Measurements from ENCODE around the gene GAS5. TPM values are rescaled to one million over a fixed set of nuclear protein-coding genes. Genes with fewer than 3 reads are reported as not detected.
"Not testable (repeated sequence)": the region's sequence is repeated elsewhere in the genome, so short reads cannot be mapped to it uniquely, and the experiment has no call there.

Gene GAS5
- total RNA-seq, 1 donor from 2014 or later = 282 TPM

DNA sequence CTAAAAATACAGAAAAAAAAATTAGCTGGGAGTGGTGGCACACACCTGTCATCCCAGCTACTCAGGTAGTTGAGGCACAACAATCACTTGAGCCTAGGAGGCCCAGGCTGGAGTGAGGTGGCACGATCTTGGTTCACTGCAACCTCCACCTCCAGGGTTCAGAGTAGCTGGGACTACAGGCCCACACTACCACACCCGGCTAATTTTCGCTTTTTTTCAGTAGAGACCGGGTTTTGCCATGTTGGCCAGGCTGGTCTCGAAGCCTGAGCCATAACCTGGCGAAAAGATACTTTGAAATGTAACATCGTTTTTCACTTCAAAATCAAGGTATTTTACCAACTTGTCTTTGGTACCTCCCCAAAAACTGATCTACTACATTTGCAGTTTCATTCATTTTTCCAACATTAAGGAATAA, 6.1 kb downstream of the GAS5 start:
- Histone ChIP-seq H3K4me1 (peaks cover 21% of the 10 kb centered on the region), H3K9me3 (no peaks in the 10 kb centered on the region), H3K36me3 (peaks cover 90% of the 10 kb centered on the region), H3K27me3 (ENCODE audit: low read depth) (no peaks in the 10 kb centered on the region), H3K4me3 (no peak overlapping the region), H3K27ac (no peak overlapping the region)
- DNase-seq = no peak
- intact Hi-C loops (cut with DNase I) = no loop called here
- TF ChIP-seq, protein P1, sequence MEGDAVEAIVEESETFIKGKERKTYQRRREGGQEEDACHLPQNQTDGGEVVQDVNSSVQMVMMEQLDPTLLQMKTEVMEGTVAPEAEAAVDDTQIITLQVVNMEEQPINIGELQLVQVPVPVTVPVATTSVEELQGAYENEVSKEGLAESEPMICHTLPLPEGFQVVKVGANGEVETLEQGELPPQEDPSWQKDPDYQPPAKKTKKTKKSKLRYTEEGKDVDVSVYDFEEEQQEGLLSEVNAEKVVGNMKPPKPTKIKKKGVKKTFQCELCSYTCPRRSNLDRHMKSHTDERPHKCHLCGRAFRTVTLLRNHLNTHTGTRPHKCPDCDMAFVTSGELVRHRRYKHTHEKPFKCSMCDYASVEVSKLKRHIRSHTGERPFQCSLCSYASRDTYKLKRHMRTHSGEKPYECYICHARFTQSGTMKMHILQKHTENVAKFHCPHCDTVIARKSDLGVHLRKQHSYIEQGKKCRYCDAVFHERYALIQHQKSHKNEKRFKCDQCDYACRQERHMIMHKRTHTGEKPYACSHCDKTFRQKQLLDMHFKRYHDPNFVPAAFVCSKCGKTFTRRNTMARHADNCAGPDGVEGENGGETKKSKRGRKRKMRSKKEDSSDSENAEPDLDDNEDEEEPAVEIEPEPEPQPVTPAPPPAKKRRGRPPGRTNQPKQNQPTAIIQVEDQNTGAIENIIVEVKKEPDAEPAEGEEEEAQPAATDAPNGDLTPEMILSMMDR (IDR thresholded peaks at IDR 0.05) = no peak
- no peak for ATAC-seq

DNA sequence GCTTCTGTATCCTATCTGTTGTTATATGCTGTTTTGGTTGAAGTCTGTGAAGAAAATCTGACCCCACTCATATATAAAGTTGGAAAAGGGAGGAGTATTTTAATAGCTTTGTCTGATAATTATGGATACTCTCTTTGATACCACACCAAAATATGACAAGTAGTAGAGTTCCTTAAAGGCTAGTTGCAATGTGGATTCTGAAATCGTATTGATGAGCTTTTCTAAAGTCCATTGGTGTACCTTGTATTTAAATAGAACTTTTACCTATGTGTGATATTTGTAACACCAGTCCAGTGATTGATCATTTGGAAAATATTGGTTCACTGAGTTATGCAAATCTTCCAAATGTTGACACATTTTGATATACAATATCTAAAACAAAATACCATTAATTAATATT, 7.7 kb downstream of the GAS5 start:
- H3K4me1 ChIP-seq = peaks cover 4% of the 10 kb centered on the region
- TF ChIP-seq, protein P1 (IDR thresholded peaks at IDR 0.05) = no peak
- H3K27ac ChIP-seq = no peak overlapping the region
- intact Hi-C loops (cut with DNase I) = no loop called here
- ATAC-seq (no peak), DNase-seq (no peak)
- peaks cover 90% of the 10 kb centered on the region for H3K36me3 ChIP-seq
- H3K9me3 ChIP-seq = no peaks in the 10 kb centered on the region
- H3K27me3 ChIP-seq (ENCODE audit: low read depth) = no peaks in the 10 kb centered on the region
- H3K4me3 ChIP-seq = no peak overlapping the region

DNA sequence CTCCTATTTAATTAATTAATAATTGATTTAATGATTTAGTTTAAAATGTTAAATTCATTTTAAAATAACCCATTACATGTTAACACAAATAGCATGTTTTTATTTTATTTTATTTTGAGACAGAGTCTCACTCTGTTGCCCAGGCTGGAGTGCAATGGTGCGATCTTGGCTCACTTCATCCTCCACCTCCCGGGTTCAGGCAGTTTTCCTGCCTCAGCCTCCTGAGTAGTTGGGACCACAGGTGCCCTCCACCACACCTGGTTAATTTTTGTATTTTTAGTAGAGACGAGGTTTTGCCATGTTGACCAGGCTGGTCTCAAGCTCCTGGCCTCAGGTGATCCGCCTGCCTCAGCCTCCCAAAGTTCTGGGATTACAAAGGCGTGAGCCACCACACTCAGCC, 8.2 kb downstream of the GAS5 start:
- H3K4me1 ChIP-seq; intact Hi-C loops (cut with DNase I); H3K9me3 ChIP-seq; H3K27ac ChIP-seq; ATAC-seq; DNase-seq; H3K27me3 ChIP-seq (ENCODE audit: low read depth); H3K4me3 ChIP-seq: not testable (repeated sequence)
- H3K36me3 ChIP-seq = peaks cover 87% of the 10 kb centered on the region

DNA sequence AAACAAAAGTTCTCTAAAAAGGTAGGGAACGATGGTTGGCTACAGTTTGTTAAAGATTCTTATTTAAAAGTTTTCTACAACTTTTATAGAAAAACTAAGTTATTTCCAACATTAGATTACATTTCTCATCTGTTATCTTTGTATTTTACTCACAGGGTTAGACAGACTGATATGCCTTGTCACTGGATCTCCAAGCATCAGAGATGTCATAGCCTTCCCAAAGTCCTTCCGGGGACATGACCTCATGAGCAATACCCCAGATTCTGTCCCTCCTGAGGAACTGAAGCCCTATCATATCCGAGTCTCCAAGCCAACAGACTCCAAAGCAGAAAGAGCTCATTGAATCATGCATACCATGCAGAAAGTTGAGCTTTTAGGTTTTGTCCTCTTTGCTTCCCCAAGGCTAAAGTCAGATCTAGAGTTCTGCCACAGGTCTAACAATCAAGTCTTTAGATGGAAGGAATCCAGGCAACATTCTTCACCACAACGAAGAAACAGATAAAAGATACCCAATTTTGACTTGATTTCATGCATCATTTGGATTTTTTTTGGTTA, 10.3 kb downstream of the GAS5 start:
- Histone ChIP-seq H3K27ac (no peak overlapping the region), H3K36me3 (peaks cover 81% of the 10 kb centered on the region), H3K27me3 (ENCODE audit: low read depth) (no peaks in the 10 kb centered on the region), H3K9me3 (no peaks in the 10 kb centered on the region), H3K4me3 (no peak overlapping the region), H3K4me1 (peaks cover 14% of the 10 kb centered on the region)
- DNase-seq (no peak), ATAC-seq (no peak)
- TF ChIP-seq, protein P1 (IDR thresholded peaks at IDR 0.05) = no peak
- intact Hi-C loops (cut with DNase I) = no loop called here

DNA sequence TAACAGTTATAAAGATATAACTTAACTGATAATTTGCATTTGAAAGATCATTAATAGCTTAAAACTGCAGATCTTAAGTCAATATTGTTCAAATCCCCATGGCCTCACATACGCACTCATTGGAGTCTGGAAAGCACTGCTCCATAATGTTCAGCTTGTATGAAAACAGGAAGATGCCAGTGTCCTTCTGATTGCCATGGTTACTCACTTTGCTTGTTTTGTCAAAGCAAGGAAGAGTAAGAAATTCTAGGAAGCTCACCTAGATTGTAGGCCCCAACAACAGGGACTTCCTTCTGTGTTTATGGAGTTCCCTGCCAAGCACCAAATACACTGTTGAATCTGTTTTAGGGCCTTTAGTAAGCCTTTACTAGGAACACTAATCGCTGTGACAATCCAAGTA, 10.9 kb downstream of the GAS5 start:
- Histone ChIP-seq H3K4me3 (no peak overlapping the region), H3K36me3 (peaks cover 76% of the 10 kb centered on the region), H3K27me3 (ENCODE audit: low read depth) (no peaks in the 10 kb centered on the region), H3K27ac (no peak overlapping the region), H3K4me1 (peaks cover 14% of the 10 kb centered on the region), H3K9me3 (no peaks in the 10 kb centered on the region)
- no peak for ATAC-seq
- no peak for DNase-seq
- TF ChIP-seq, protein P1 (IDR thresholded peaks at IDR 0.05) = no peak
- intact Hi-C loops (cut with DNase I) = no loop called here

DNA sequence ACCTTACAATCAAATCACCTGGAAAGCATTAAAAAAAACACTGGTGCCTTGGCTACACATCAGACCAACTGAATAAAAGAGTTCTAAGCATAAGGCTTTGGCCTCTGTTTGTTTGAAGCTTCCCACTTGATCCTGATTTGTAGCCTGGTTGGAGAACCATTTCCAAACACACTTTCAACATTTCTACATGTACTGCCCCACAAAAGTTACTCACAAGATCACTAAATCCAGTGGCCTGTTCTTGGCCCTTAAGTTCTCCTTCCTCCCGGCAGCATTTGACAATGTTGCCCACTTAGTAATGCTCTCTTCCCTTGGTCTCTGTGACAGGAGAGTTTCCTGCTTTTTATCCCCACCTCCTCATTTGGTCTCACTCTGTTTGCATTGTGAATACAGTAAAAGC, 11.8 kb downstream of the GAS5 start:
- Histone ChIP-seq H3K4me3 (no peak overlapping the region), H3K36me3 (peaks cover 73% of the 10 kb centered on the region), H3K4me1 (peaks cover 14% of the 10 kb centered on the region), H3K27me3 (ENCODE audit: low read depth) (no peaks in the 10 kb centered on the region), H3K9me3 (no peaks in the 10 kb centered on the region), H3K27ac (no peak overlapping the region)
- DNase-seq = no peak
- intact Hi-C loops (cut with DNase I) = no loop called here
- TF ChIP-seq, protein P1 (IDR thresholded peaks at IDR 0.05) = no peak
- ATAC-seq = no peak
